Vagina (tissue), 2 donors: ENCODE measurements around the gene COL6A1.

ENCODE experiments used
- CTCF ChIP-seq, 3 experiments: fragments of 450-650 bp in 2 of 3; fragments of 200-600 bp in 1 of 3; sonication (generic) in 1 of 3; IDR thresholded peaks; one replicate each; pipeline ENCODE4 v1.5.1; 2017 to 2019; ENCODE audit warnings: antibody characterized with exemption in 3 of 3, mild to moderate bottlenecking in 2 of 3, moderate library complexity in 2 of 3
- POLR2A ChIP-seq, 2 donors: fragments of 450-650 bp; IDR thresholded peaks; one replicate each; pipeline ENCODE4 v1.6.1; 2017; ENCODE audit warnings: antibody characterized with exemption in 2 of 2, mild to moderate bottlenecking in 2 of 2, moderate library complexity in 2 of 2

- TF ChIP-seq CTCF (IDR thresholded peaks at IDR 0.05): no peak
- TF ChIP-seq POLR2A (IDR thresholded peaks at IDR 0.05): no peak
Observed at GRCh38 chr21:45986316-45987051, 4.9 kb downstream of the COL6A1 start.
